Lung microvascular endothelial cell (primary cell): ENCODE data around the gene C19orf18. TPM values are rescaled to one million over a fixed set of nuclear protein-coding genes. Genes with fewer than 3 reads are reported as not detected.
A peak's percentile ranks its signal among the peaks of the same experiment; 100 is the strongest.

Experiments
- DNase-seq, 2 donors: peaks; one replicate each; pipeline versions ENCODE4 v3.0.0 to v3.0.0-alpha.2; 2010; ENCODE audit warnings: low read depth in 2 of 2
- total RNA-seq: library from RNA; depleted of rRNA; stranded (reverse); fragments of >200 nt; gene quantifications from 2 replicates; pipeline ENCODE4 v1.2.1, GENCODE V29; 2014

Gene C19orf18
- total RNA-seq, 1 donor from 2014 or later: not detected

DNA sequence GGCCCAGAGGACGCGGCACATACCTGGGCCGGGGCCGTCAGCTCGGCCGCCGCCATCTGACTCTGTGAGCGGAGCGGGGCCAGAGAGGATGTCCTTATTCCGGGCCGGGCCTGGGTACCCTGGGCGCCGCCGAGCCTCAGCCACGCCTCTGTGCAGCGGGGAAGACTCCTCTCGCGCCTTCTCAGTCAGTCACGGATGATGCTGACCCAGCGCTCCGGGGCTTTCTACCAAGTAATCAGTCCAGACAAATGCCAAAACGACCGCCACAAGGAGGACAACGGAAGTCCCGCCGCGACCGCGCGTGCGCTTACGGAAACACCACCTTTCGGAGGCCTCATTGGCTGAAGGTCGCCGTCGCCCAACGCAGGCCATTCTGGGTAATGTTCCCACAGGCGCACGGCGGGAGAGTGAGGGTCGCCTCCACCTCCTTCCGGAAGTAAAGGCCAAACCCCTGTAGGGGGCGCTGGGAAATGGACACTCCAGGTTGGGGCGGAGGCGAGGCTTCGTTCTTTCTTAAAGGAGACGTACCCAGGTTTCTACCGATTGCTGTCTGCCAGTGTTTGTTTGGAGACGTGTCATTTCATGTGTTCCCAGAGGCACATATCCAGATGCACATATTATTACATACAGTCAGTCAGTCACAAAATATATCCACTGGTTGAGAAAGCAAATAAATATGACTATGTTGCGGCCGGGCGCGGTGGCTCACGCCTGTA is 26.8 kb downstream of the C19orf18 start, which contains the start of gene ZNF256:
TSS of gene ZNF256 (minus strand) at position 288 of the 716 bp plus-strand sequence. CDS start at position 56, 232 bp downstream.
- DNase-seq: peak; percentile 89 to 92

DNA sequence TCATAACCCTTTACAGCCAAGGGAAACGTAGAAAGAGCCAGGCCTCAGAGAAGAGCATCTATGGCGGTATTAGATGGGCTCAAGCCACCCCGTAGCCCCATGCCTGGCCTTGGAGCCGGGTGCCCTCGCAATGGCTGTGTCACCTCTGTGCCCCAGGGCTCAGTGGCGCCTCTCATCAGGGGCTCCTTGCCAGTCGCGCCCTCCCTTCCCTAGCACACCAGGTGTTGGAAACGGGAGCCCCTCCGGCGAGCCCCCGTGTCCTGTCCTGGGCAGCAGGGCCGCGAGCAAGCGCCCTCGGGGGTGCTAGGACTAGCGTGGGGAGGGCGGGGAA is 27.3 kb downstream of the C19orf18 start:
- DNase-seq: no peak

- DNase-seq: no peak
Measured at GRCh38 chr19:57946316-57946715, 28.0 kb downstream of the C19orf18 start.

GRCh38 chr19:57941593-57941992 is 32.7 kb downstream of the C19orf18 start:
- DNase-seq: no peak

DNA sequence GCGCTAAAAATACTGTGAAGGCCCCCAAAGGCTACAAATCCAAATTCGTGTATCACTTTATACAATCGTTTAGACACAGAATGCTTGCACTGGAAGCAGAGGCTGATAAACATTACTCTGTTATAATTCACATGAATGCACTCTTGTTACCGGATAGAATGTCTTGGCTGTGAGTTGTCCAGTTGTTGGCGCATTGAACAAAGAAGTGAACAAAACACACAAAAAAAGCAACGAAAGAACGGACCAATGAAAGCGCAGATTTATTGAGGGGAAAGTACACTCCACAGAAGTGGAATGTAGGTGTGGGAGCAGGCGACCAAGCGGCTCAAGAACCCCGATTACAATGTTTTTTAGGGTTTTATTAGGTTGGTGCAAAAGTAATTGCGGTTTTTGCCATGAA is 38.6 kb downstream of the C19orf18 start:
- no peak for DNase-seq

DNA sequence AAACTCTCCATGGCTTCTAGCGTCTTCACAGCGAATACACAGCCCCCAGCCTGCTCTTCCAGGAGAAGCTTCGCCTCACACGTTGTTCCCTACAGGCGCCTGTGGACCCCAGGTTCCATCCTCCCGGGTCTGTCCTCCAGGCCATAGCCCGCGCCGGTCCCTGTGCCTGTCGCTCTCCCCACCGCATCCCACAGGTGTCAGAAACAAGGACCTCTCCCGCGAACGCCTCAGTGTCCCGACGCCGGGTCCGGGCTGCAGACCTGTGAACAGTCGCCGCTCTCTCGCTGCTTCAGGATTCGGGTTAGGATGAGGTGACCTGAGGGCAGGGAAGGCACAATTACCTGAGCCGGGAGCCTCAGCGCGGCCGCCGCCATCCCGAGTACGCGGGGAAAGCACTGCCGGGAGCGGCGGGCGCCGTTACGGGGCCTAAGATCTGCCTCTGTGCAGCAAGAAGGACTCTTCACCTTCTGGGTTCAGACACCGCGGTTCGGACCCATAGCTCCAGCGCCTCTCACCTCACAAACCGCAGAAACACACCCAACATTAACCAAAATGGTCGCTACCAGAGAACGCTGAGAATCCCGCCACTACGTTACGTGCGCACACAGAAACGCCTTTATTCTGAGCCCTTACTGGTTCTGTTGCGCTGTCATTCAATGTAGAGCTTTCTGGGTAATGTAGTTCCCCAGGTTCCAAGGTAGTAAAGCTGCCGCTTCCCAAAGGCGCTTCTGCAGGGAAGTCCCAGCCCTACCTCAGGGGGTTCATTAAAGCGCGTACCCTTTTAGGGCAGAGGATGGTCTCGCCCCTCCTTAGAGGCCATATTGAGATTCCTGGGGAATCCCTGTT is 39.3 kb downstream of the C19orf18 start, which contains the start of gene ZNF418:
TSS of gene ZNF418 (minus strand) at position 583 of the 846 bp plus-strand sequence. CDS start 1,580 bp downstream, outside the sequence.
- peak; percentile 70 to 79 for DNase-seq

- no peak for DNase-seq
Measured at GRCh38 chr19:57927587-57927986, 46.7 kb downstream of the C19orf18 start.

DNA sequence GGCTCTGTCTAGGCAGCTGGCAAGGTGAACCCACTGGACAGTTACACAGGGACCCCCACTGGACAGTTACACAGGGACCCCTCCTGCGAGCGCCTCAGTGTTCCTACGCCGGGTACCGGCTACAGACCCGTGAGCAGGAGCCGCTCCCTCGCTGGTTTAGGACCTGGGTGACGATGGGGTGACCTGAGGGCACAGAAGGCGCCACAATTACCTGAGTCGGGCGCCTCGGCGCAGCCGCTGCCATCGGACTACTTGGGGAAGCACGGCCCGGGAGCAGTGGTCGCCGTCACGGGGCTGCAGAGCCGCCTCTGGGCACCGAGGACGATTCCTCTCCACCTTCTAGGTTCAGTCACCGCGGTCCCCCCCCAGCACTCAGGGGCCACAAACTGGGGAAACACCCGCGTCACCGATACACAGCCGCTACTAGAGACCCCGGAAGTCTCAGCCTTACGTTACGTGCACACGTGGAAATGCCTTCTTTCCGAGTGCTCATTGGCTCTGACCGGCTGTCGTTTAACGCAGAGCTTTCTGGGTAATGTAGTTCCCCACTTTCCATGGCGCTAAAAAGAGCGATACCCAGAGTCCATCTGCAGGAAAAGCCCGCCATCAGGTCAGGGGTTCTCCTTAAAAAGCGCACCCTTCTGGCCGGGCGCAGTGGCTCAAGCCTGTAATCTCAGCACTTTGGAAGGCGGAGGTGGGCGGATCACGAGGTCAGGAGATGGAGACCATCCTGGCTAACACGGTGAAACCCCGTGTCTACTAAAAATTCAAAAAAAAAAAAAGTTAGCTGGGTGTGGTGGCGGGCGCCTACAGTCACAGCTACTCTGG is 58.0 kb downstream of the C19orf18 start, which contains the start of gene ZNF417:
TSS of gene ZNF417 (minus strand) at position 425 of the 828 bp plus-strand sequence. CDS start at position 244, 181 bp downstream.
- peak; percentile 90 to 94 for DNase-seq

DNA sequence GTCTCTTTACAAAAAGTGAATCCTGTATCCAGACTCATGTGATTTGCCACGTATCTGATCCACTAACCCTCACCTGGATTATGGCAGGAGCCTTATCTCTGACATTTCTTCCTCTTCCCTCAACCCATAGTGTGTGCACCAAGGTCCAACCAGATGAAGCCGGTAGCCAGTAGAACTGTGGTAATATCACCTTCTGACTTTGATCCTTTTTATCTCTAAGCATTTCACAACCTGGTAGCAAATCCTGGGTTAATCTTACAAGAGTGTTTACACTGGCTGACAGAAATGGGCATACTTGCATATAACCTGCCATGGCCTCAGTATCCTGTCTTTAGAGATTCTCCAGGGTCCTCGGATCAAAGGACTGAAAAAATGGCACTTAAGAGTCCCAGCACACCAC is 59.8 kb downstream of the C19orf18 start:
- no peak for DNase-seq

Other genes with a start within 250 kb of the C19orf18 start
- gene ZNF671, start 246.9 kb downstream of the C19orf18 start, total RNA-seq: 4.1 and 7.1 TPM in 2 replicates
- gene ZNF776, start 227.7 kb downstream of the C19orf18 start, total RNA-seq: 12.9 and 16.9 TPM in 2 replicates
- gene ZNF586, start 204.9 kb downstream of the C19orf18 start, total RNA-seq: 8.5 and 15.7 TPM in 2 replicates
- 4.6 and 8.5 TPM in 2 replicates for gene ZNF552, start 159.6 kb downstream of the C19orf18 start, total RNA-seq
- 10.9 and 25.0 TPM in 2 replicates for gene ZNF587B, start 144.2 kb downstream of the C19orf18 start, total RNA-seq
- 10.5 and 14.9 TPM in 2 replicates for gene ZNF587, start 124.7 kb downstream of the C19orf18 start, total RNA-seq
- 1.7 and 5.6 TPM in 2 replicates for gene ZNF814, start 85.5 kb downstream of the C19orf18 start, total RNA-seq
- 5.9 and 12.3 TPM in 2 replicates for gene ZNF417, start 57.9 kb downstream of the C19orf18 start, total RNA-seq
- gene ZNF418, start 39.1 kb downstream of the C19orf18 start, total RNA-seq: 1.7 and 6.2 TPM in 2 replicates
- gene ZNF256, start 26.8 kb downstream of the C19orf18 start, total RNA-seq: 3.2 and 3.5 TPM in 2 replicates
- gene ZNF606, start 28.3 kb upstream of the C19orf18 start, total RNA-seq: 5.2 and 8.7 TPM in 2 replicates
- gene ZSCAN1, start 59.5 kb upstream of the C19orf18 start, total RNA-seq: 0.20 TPM in 1 of 2 replicates, not detected in the other
- 0.65 and 2.8 TPM in 2 replicates for gene ZNF135, start 84.7 kb upstream of the C19orf18 start, total RNA-seq
- gene ZSCAN18, start 123.7 kb upstream of the C19orf18 start, total RNA-seq: 10.7 and 29.6 TPM in 2 replicates
- 7.2 and 10.3 TPM in 2 replicates for gene ZNF329, start 176.3 kb upstream of the C19orf18 start, total RNA-seq
- 9.6 and 14.3 TPM in 2 replicates for gene ZNF274, start 208.5 kb upstream of the C19orf18 start, total RNA-seq